Ishikawa (cell line): Measurements from ENCODE around the gene NME7.

ENCODE experiments used
- CEBPB ChIP-seq: IDR thresholded peaks from 2 replicates; pipeline ENCODE4 v1.6.1; 2012
- CREB1 ChIP-seq: IDR thresholded peaks from 2 replicates; pipeline ENCODE4 v1.6.1; 2012; ENCODE audit warnings: low read depth
- EGR1 ChIP-seq: IDR thresholded peaks from 2 replicates; pipeline ENCODE4 v1.6.1; 2012
- EP300 ChIP-seq: IDR thresholded peaks from 2 replicates; pipeline ENCODE4 v1.6.1; 2012; ENCODE audit warnings: borderline replicate concordance
- FOXM1 ChIP-seq: IDR thresholded peaks from 2 replicates; pipeline ENCODE4 v1.6.1; 2012; ENCODE audit warnings: low read depth, borderline replicate concordance
- MAX ChIP-seq: IDR thresholded peaks from 2 replicates; pipeline ENCODE4 v1.6.1; 2012
- NFIC ChIP-seq: IDR thresholded peaks from 2 replicates; pipeline ENCODE4 v1.6.1; 2012
- RAD21 ChIP-seq: IDR thresholded peaks from 2 replicates; pipeline ENCODE4 v1.6.1; 2012; ENCODE audit warnings: low read depth
- REST ChIP-seq: IDR thresholded peaks from 2 replicates; pipeline ENCODE4 v1.6.1; 2012; ENCODE audit warnings: low read depth, mild to moderate bottlenecking
- TAF1 ChIP-seq: IDR thresholded peaks from 2 replicates; pipeline ENCODE4 v1.6.1; 2012; ENCODE audit warnings: low read depth, mild to moderate bottlenecking
- TCF12 ChIP-seq: IDR thresholded peaks from 2 replicates; pipeline ENCODE4 v1.6.1; 2012; ENCODE audit warnings: low read depth
- TEAD4 ChIP-seq: IDR thresholded peaks from 2 replicates; pipeline ENCODE4 v1.6.1; 2012
- USF1 ChIP-seq: IDR thresholded peaks from 2 replicates; pipeline ENCODE4 v1.6.1; 2012
- YY1 ChIP-seq: IDR thresholded peaks from 2 replicates; pipeline ENCODE4 v1.6.1; 2012; ENCODE audit warnings: low read depth
- ZBTB7A ChIP-seq: IDR thresholded peaks from 2 replicates; pipeline ENCODE4 v1.6.1; 2012; ENCODE audit warnings: low read depth

NME7 gene

GRCh38 chr1:169367686-169368405, at the start of gene NME7, which contains the start of gene BLZF1:
Gene NME7, minus strand, starts transcription at chr1:169367797. Its CDS starts 87 bp downstream, at chr1:169367710.
Gene BLZF1, plus strand, starts transcription at chr1:169368195. Its CDS starts 1,328 bp downstream, at chr1:169369523.
- TF ChIP-seq CREB1 (peak; percentile 48; the same call in 1 of the 2 replicates), FOXM1 (0 out of 2 replicates have a peak, but pooled peaks have one; percentile 20), ZBTB7A (no peak), EGR1 (no peak), TAF1 (peak; percentile 71; the same call in 1 of the 2 replicates), REST (no peak), USF1 (no peak), CEBPB (0 out of 2 replicates have a peak, but pooled peaks have one; percentile 8), YY1 (peak; percentile 81), RAD21 (no peak), TEAD4 (no peak), NFIC (peak; percentile 34; the same call in 1 of the 2 replicates), TCF12 (0 out of 2 replicates have a peak, but pooled peaks have one; percentile 38), EP300 (no peak), MAX (peak; percentile 74)

- TF ChIP-seq EGR1, result no peak
- TF ChIP-seq CREB1, result no peak
- TF ChIP-seq CEBPB, result no peak
- TF ChIP-seq YY1, result no peak
- no peak for TF ChIP-seq TAF1
- TF ChIP-seq USF1, result no peak
- TF ChIP-seq RAD21, result no peak
- TF ChIP-seq REST, result no peak
- no peak for TF ChIP-seq FOXM1
- no peak for TF ChIP-seq EP300
- no peak for TF ChIP-seq MAX
- TF ChIP-seq TCF12, result no peak
- TF ChIP-seq ZBTB7A, result no peak
- TF ChIP-seq NFIC, result no peak
- no peak for TF ChIP-seq TEAD4
Measured at GRCh38 chr1:169414952-169415351, 47.4 kb upstream of the NME7 start.

GRCh38 chr1:169395955-169396354, 28.4 kb upstream of the NME7 start:
- no peak for TF ChIP-seq TCF12
- TF ChIP-seq EGR1, result no peak
- TF ChIP-seq USF1, result no peak

GRCh38 chr1:169392406-169392805, 24.8 kb upstream of the NME7 start:
- TF ChIP-seq MAX (no peak), ZBTB7A (no peak), EGR1 (no peak), USF1 (no peak), NFIC (no peak), TCF12 (no peak), CREB1 (no peak), REST (no peak), TEAD4 (no peak), EP300 (no peak), TAF1 (no peak), FOXM1 (no peak), RAD21 (no peak)
